Testis (tissue), 3 donors: ENCODE data around the gene TNFAIP1. TPM values are rescaled to one million over a fixed set of nuclear protein-coding genes. Genes with fewer than 3 reads are reported as not detected.

Source experiments
- microRNA-seq, 2 donors: library from miRNA; unstranded; fragments of <30 nt; microRNA quantifications; one replicate each; pipeline ENCODE4, GENCODE V29; 2016; ENCODE audit warnings: borderline number of aligned reads in 2 of 2, borderline replicate concordance in 1 of 2
- polyA plus RNA-seq: library from polyadenylated mRNA; stranded (reverse); fragments of 350-450 nt; fragmentation: Illumina TruSeq; extraction: RNeasy Lipid Tissue Mini Kit (QIAGEN cat#74804); gene quantifications from one replicate; pipeline ENCODE4 v1.2.3, GENCODE V29; 2014; ENCODE audit warnings: low read depth, low replicate concordance; ENCODE audit not compliant: insufficient read depth
- total RNA-seq, 2 donors: library from RNA; depleted of rRNA; stranded (reverse); fragments of >200 nt; gene quantifications; one replicate each; pipeline ENCODE4 v1.2.3, GENCODE V29; 2016

The TNFAIP1 gene
- total and polyA plus RNA-seq, 3 donors from 2014 or later, result 41.8 to 65.7 (median 42.9) TPM

Small RNA genes lying within 50 kb of the gene (microRNA-seq; reads per million reads assigned to microRNA genes)
- gene MIR4723, result 1.4 to 2.1 reads per million in 2 donors

Other genes starting within 250 kb of the TNFAIP1 start
- 100 to 1,000 TPM; 118 to 139 TPM for gene TMEM97, start 16.6 kb upstream of the TNFAIP1 start, total RNA-seq
- gene TMEM97, start 16.6 kb upstream of the TNFAIP1 start, polyA plus RNA-seq, result 108 TPM
- gene IFT20, start 289 bp upstream of the TNFAIP1 start, total RNA-seq, result 10 to 100 TPM; 79.8 to 94.8 TPM
- 104 TPM for gene IFT20, start 289 bp upstream of the TNFAIP1 start, polyA plus RNA-seq
- 100 to 1,000 TPM; 143 to 154 TPM for gene POLDIP2, start 21.8 kb downstream of the TNFAIP1 start, total RNA-seq
- gene POLDIP2, start 21.8 kb downstream of the TNFAIP1 start, polyA plus RNA-seq, result 139 TPM
- not detected for gene SEBOX, start 29.4 kb downstream of the TNFAIP1 start, total RNA-seq
- gene SEBOX, start 29.4 kb downstream of the TNFAIP1 start, polyA plus RNA-seq, result not detected
- 10 to 100 TPM in 1 of 2 donors, 1 to 10 TPM in 1; 9.7 to 57.9 TPM for gene VTN, start 34.5 kb downstream of the TNFAIP1 start, total RNA-seq
- gene VTN, start 34.5 kb downstream of the TNFAIP1 start, polyA plus RNA-seq, result 6.5 TPM
- 10 to 100 TPM; 18.6 to 19.9 TPM for gene SARM1, start 35.9 kb downstream of the TNFAIP1 start, total RNA-seq
- gene SARM1, start 35.9 kb downstream of the TNFAIP1 start, polyA plus RNA-seq, result 6.6 TPM
- 10 to 100 TPM; 13.5 to 13.7 TPM for gene SLC46A1, start 70.5 kb downstream of the TNFAIP1 start, total RNA-seq
- gene SLC46A1, start 70.5 kb downstream of the TNFAIP1 start, polyA plus RNA-seq, result 7.5 TPM
- under 1 TPM; 0.79 to 0.93 TPM for gene SLC13A2, start 137.9 kb downstream of the TNFAIP1 start, total RNA-seq
- gene SLC13A2, start 137.9 kb downstream of the TNFAIP1 start, polyA plus RNA-seq, result 0.44 TPM
- gene FOXN1, start 170.6 kb downstream of the TNFAIP1 start, total RNA-seq, result under 1 TPM; 0.24 to 0.50 TPM
- 0.69 TPM for gene FOXN1, start 170.6 kb downstream of the TNFAIP1 start, polyA plus RNA-seq
- gene UNC119, start 216.9 kb downstream of the TNFAIP1 start, total RNA-seq, result 100 to 1,000 TPM; 175 to 180 TPM
- gene UNC119, start 216.9 kb downstream of the TNFAIP1 start, polyA plus RNA-seq, result 94.9 TPM
- 100 to 1,000 TPM in 1 of 2 donors, 10 to 100 TPM in 1; 92.4 to 124 TPM for gene PIGS, start 235.8 kb downstream of the TNFAIP1 start, total RNA-seq
- gene PIGS, start 235.8 kb downstream of the TNFAIP1 start, polyA plus RNA-seq, result 57.7 TPM
- 10 to 100 TPM; 30.7 to 65.8 TPM for gene ALDOC, start 241.1 kb downstream of the TNFAIP1 start, total RNA-seq
- 29.2 TPM for gene ALDOC, start 241.1 kb downstream of the TNFAIP1 start, polyA plus RNA-seq